ENCODE measurements around the gene LRRC70. TPM values are rescaled to one million over a fixed set of nuclear protein-coding genes. Genes with fewer than 3 reads are reported as not detected.

The LRRC70 gene
- total RNA-seq, 2 donors from 2014 or later: 0.36 to 3.1 TPM

GRCh38 chr5:62538017-62538942, 40.3 kb upstream of the LRRC70 start:
- TF ChIP-seq POLR2AphosphoS5 (IDR thresholded peaks at IDR 0.05): no peak
- H3K4me1 ChIP-seq (replicated peaks): no peaks in the 10 kb centered on the region
- H3K27ac ChIP-seq: no peak overlapping the region
- no peaks in the 10 kb centered on the region for H3K36me3 ChIP-seq
- no peak overlapping the region for H3K4me3 ChIP-seq
- no peaks in the 10 kb centered on the region for H3K9me3 ChIP-seq
- H3K27me3 ChIP-seq (replicated peaks; ENCODE audit: insufficient read depth): no peaks in the 10 kb centered on the region
- intact Hi-C loops (cut with DNase I): no loop called here
- WGBS: 87% methylated on average over 9 of the region's 9 CpGs
- DNase-seq (ENCODE audit: low spot score): no peak

- Histone ChIP-seq H3K4me1 (replicated peaks) (no peaks in the 10 kb centered on the region), H3K9me3 (no peaks in the 10 kb centered on the region), H3K4me3 (no peak overlapping the region), H3K27ac (no peak overlapping the region), H3K27me3 (replicated peaks; ENCODE audit: insufficient read depth) (no peaks in the 10 kb centered on the region), H3K36me3 (no peaks in the 10 kb centered on the region)
- intact Hi-C loops (cut with DNase I): no loop called here
- no peak for DNase-seq (ENCODE audit: low spot score)
- no peak for TF ChIP-seq CTCF (IDR thresholded peaks at IDR 0.05)
- no peak for TF ChIP-seq POLR2A (IDR thresholded peaks at IDR 0.05)
- 98% methylated on average over 1 of the region's 1 CpG for WGBS
These were observed 35.9 kb upstream of the LRRC70 start for GRCh38 chr5:62542720-62543119.

- Histone ChIP-seq H3K36me3 (no peaks in the 10 kb centered on the region), H3K4me1 (replicated peaks) (no peaks in the 10 kb centered on the region), H3K9me3 (no peaks in the 10 kb centered on the region), H3K27ac (no peak overlapping the region), H3K27me3 (replicated peaks; ENCODE audit: insufficient read depth) (no peaks in the 10 kb centered on the region), H3K4me3 (no peak overlapping the region)
- intact Hi-C loops (cut with DNase I): no loop called here
- WGBS: 76% methylated on average over 3 of the region's 3 CpGs
- TF ChIP-seq POLR2AphosphoS5 (IDR thresholded peaks at IDR 0.05) (no peak), POLR2A (IDR thresholded peaks at IDR 0.05) (no peak), CTCF (IDR thresholded peaks at IDR 0.05) (no peak)
- no peak for DNase-seq (ENCODE audit: low spot score)
These were observed 30.5 kb upstream of the LRRC70 start for GRCh38 chr5:62547945-62548630.

- WGBS: 93% methylated on average over 2 of the region's 2 CpGs
- no peak overlapping the region for H3K4me3 ChIP-seq
- H3K9me3 ChIP-seq: no peaks in the 10 kb centered on the region
- H3K4me1 ChIP-seq (replicated peaks): no peaks in the 10 kb centered on the region
- intact Hi-C loops (cut with DNase I): no loop called here
- TF ChIP-seq CTCF (IDR thresholded peaks at IDR 0.05): no peak
- TF ChIP-seq POLR2A (IDR thresholded peaks at IDR 0.05): no peak
- TF ChIP-seq POLR2AphosphoS5 (IDR thresholded peaks at IDR 0.05): no peak
- H3K27ac ChIP-seq: no peak overlapping the region
- no peaks in the 10 kb centered on the region for H3K36me3 ChIP-seq
- no peaks in the 10 kb centered on the region for H3K27me3 ChIP-seq (replicated peaks; ENCODE audit: insufficient read depth)
- DNase-seq (ENCODE audit: low spot score): no peak
These were observed 28.5 kb upstream of the LRRC70 start for GRCh38 chr5:62550103-62550502.

GRCh38 chr5:62555930-62556329, 22.7 kb upstream of the LRRC70 start:
- H3K4me3 ChIP-seq: no peak overlapping the region
- H3K9me3 ChIP-seq: no peaks in the 10 kb centered on the region
- no peaks in the 10 kb centered on the region for H3K36me3 ChIP-seq

More at GRCh38 chr5:62555930-62556329, 22.7 kb upstream of the LRRC70 start:
- no peak for DNase-seq (ENCODE audit: low spot score)
- TF ChIP-seq CTCF (IDR thresholded peaks at IDR 0.05) (no peak), POLR2A (IDR thresholded peaks at IDR 0.05) (no peak), POLR2AphosphoS5 (IDR thresholded peaks at IDR 0.05) (no peak)
- no peaks in the 10 kb centered on the region for H3K4me1 ChIP-seq (replicated peaks)
- no peaks in the 10 kb centered on the region for H3K27me3 ChIP-seq (replicated peaks; ENCODE audit: insufficient read depth)
- intact Hi-C loops (cut with DNase I): no loop called here
- H3K27ac ChIP-seq: no peak overlapping the region
